Stimulated activated CD4-positive, alpha-beta T cell treated with anti-CD3 and anti-CD28 coated beads, Interleukin-1b, Interleukin-23, amount 100 ng/mL, for 48 hours (primary cell): ENCODE results near the gene MTMR8.

ENCODE experiments used
- DNase-seq: peaks from one replicate; pipeline ENCODE4 v3.0.0-alpha.2; 2020

Gene MTMR8

GRCh38 chrX:64291123-64291522 lies 104.1 kb downstream of the MTMR8 start:
- DNase-seq, result no peak

GRCh38 chrX:64265265-64265664 lies 130.0 kb downstream of the MTMR8 start:
- DNase-seq, result no peak

- DNase-seq, result no peak
Measured at GRCh38 chrX:64230123-64230970, 164.9 kb downstream of the MTMR8 start, which contains the start of gene ASB12. Gene ASB12, minus strand, starts transcription at chrX:64230607. Its CDS starts 4,957 bp downstream, at chrX:64225650.

- no peak for DNase-seq
Measured at GRCh38 chrX:64229154-64229553, 166.1 kb downstream of the MTMR8 start.
